Urinary bladder (tissue), 4 donors: ENCODE measurements around the gene ZNF205. TPM values are rescaled to one million over a fixed set of nuclear protein-coding genes. Genes with fewer than 3 reads are reported as not detected.
"Not testable (repeated sequence)": the region's sequence is repeated elsewhere in the genome, so short reads cannot be mapped to it uniquely, and the experiment has no call there.

Experiments used
- DNase-seq: peaks from one replicate; pipeline ENCODE4 v3.0.0-alpha.2; 2015; ENCODE audit errors: extremely low spot score
- H3K27ac ChIP-seq: one replicate; pipeline ENCODE4 v1.5.1; 2013; ENCODE audit warnings: low read depth, mild to moderate bottlenecking, moderate library complexity
- H3K36me3 ChIP-seq: one replicate; pipeline ENCODE4 v1.6.1; 2013; ENCODE audit warnings: mild to moderate bottlenecking, moderate library complexity; ENCODE audit not compliant: insufficient read depth
- H3K4me1 ChIP-seq: one replicate; pipeline ENCODE4 v1.6.1; 2013; ENCODE audit warnings: mild to moderate bottlenecking, moderate library complexity; ENCODE audit not compliant: insufficient read depth
- H3K4me3 ChIP-seq: one replicate; pipeline ENCODE4 v1.5.1; 2013; ENCODE audit warnings: low read depth, low read length
- WGBS: extraction: QIAGEN DNeasy Blood & Tissue Kit; methylation state at CpG from one replicate; pipeline ENCODE4 v1.1.7; 2013; 5-methylcytosine and 5-hydroxymethylcytosine counted together
- polyA plus RNA-seq: library from polyadenylated mRNA; stranded (reverse); fragments of 200-250 nt; gene quantifications from one replicate; pipeline ENCODE4 v1.2.3, GENCODE V29; 2013
- small RNA-seq: library from RNA; depleted of rRNA; stranded (forward); fragments of <200 nt; gene quantifications from one replicate; pipeline ENCODE3, GENCODE V24; 2014
- total RNA-seq: library from RNA; depleted of rRNA; stranded (reverse); fragments of >200 nt; gene quantifications from one replicate; pipeline ENCODE4 v1.2.3, GENCODE V29; 2014
- donor health status: healthy with polysubstance abuse.
- donor health status: healthy.

Gene ZNF205
- total and polyA plus RNA-seq, 2 donors = 8.9 to 16.4 TPM

DNA sequence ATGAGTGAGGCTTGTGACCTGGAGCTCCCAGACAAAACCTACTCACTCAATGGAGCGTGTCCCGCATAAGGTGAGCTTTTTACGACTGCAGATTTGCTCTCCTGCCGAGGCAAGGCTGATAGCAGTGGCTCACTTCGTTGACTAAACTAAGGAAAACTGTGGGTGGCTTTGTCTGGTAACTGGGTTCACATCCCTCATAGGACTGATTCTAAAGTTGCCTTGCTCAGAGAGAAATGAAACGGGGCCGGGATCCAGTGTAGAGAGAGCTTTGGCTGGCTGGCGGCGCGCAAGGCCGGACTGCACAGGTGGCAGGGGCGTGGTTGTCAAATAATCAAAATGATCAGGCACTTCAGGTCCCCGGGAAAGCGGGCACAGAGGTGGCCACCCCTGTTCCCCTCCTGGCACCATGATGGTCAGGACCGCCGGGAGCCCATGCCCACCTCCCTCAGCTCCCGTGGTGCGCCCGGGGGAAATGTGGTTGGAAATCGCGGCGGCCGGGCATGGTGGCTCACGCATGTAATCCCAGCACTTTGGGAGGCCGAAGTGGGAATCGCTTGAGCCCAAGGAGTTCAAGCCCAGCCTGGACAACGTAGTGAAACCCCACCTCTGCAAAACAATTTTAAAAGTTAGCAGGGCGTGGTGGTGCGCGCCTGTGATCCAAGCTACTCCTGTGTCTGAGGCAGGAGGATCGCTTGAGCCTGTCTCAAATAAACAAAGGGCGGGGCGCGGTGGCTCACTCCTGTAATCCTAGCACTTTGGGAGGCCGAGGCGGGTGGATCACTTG is 49.0 kb downstream of the ZNF205 start:
- DNase-seq = no peak
- H3K36me3 ChIP-seq = no peaks in the 10 kb centered on the region
- 82% methylated on average over 36 of the region's 36 CpGs for WGBS
- H3K4me3 ChIP-seq = no peak overlapping the region
- no peak overlapping the region for H3K27ac ChIP-seq
- H3K4me1 ChIP-seq = no peaks in the 10 kb centered on the region

DNA sequence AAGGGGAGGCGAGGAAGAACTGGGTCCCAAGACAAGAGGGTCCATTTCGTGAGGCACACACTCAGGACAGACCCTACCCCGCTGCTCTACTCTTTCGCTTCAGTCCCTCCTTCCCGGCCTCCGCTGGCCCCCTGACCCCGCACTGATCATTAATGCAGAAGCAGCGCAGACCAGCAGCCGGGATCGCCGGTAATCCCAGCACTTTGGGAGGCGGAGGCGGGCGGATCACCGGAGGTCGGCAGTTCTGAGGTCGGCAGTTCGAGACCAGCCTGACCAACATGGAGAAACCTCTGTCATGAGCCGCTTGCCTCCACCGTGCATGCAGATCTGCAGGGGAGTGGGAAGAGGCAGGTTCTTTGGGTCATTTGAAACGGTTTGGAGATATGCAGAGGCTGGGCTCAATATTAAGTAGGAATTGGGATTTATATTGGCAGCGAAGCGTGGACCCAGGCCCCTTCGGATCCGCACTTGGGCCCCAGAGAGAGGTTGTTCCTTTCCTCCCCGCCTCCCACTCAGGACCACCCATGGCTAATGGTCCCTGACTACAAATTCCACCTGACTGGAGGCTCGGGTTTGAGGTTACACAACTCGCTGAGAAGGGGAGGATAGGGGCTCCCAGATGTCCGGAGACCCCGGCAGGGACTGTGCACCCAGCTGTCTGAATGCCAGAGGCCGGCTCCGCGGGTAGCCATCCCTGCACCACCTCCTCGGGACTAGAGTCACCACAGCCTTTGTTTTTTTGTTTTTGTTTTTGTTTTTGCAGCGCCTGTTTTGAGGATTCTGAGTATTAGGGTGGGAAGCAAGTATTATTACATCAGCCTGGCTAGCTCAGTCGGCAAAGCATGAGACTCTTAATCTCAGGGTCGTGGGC is 52.0 kb downstream of the ZNF205 start:
- Histone ChIP-seq H3K4me1 (no peaks in the 10 kb centered on the region), H3K4me3 (no peak overlapping the region), H3K36me3 (no peaks in the 10 kb centered on the region), H3K27ac (no peak overlapping the region)
- 85% methylated on average over 37 of the region's 37 CpGs for WGBS
- no peak for DNase-seq

DNA sequence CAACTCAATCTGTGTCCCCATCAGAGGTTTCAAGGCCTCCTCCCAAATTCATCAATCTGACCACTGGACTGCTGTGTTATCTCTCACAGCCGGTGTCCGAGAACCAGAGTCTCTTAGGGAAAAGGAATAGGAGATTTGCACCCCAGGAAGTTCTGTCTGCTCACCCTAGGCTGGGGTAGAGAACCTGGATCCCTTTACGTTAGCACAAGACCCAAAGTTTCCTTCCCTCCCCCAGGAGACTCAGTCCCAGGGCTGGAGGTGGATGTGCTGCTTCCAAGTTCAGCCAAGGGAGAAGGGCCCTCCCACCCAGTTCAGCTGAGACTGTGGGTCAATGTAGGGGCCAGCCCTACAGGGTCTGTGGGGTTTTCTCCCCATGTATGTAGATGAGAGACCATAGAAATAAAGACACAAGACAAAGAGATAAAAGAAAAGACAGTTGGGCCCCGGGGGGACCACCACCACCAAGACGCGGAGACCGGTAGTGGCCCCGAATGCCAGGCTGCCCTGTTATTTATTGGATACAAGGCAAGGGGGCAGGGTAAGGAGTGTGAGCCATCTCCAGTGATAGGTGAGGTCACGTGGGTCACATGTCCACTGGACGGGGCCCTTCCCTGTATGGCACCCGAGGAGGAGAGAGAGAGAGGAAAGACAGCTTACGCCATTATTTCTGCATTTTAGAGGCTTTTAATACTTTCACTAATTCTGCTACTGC is 52.9 kb downstream of the ZNF205 start:
- WGBS = 91% methylated on average over 12 of the region's 12 CpGs
- H3K4me3 ChIP-seq = no peak overlapping the region
- H3K36me3 ChIP-seq = no peaks in the 10 kb centered on the region
- no peak overlapping the region for H3K27ac ChIP-seq
- DNase-seq = no peak
- no peaks in the 10 kb centered on the region for H3K4me1 ChIP-seq

DNA sequence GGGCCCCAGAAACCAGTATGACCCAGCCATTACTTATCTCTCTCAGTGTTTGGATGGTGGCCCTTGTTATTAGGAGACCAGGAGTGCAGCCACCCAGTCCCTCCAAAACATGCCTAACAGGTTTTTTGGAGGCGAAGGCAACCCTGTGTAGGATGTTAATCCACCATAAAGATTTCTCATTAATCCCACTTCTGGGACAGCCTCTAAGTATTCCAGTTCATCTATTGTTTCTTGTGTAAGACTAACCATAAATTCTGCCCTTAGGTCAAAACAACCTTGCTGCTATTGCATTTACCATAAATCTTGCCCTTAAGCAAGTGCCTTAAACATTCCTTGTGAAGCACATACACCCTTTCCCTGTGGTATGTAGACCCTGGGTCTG is 54.1 kb downstream of the ZNF205 start:
- H3K36me3 ChIP-seq = no peaks in the 10 kb centered on the region
- H3K27ac ChIP-seq = no peak overlapping the region
- no peak for DNase-seq
- H3K4me3 ChIP-seq = no peak overlapping the region
- H3K4me1 ChIP-seq = no peaks in the 10 kb centered on the region
- WGBS = 30% methylated on average over 1 of the region's 1 CpG

DNA sequence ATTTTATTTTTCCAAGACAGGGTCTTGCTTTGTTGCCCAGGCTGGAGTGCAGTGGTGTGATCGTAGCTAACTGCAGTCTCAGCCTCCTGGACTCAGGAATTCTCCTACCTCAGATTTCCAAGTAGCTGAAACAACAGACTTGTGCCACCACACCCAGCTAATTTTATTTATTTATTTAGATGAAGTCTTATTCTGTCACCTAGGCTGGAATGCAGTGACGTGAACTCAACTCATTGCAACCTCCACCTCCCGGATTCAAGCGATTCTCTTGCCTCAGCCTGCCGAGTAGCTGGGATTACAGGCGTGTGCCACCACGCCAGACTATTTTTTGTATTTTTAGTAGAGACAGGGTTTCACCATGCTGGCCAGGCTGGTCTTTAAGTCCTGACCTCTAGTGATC is 56.3 kb downstream of the ZNF205 start:
- not testable (repeated sequence) for H3K4me1 ChIP-seq, H3K27ac ChIP-seq, H3K36me3 ChIP-seq, DNase-seq, H3K4me3 ChIP-seq
- WGBS = 80% methylated on average over 7 of the region's 7 CpGs

Small RNA genes within 50 kb of the gene (small RNA-seq; reads per million reads assigned to genes)
- 0.09 reads per million for gene RNU1-22P

Other genes starting within 250 kb of the ZNF205 start
- 15.6 TPM for gene FLYWCH2, start 229.4 kb upstream of the ZNF205 start, total RNA-seq
- gene FLYWCH2, start 229.4 kb upstream of the ZNF205 start, polyA plus RNA-seq = 49.9 TPM
- 11.4 TPM for gene FLYWCH1, start 200.7 kb upstream of the ZNF205 start, total RNA-seq
- 38.0 TPM for gene FLYWCH1, start 200.7 kb upstream of the ZNF205 start, polyA plus RNA-seq
- gene KREMEN2, start 148.3 kb upstream of the ZNF205 start, total RNA-seq = 0.11 TPM
- not detected for gene KREMEN2, start 148.3 kb upstream of the ZNF205 start, polyA plus RNA-seq
- 4.5 TPM for gene PAQR4, start 143.2 kb upstream of the ZNF205 start, total RNA-seq
- gene PAQR4, start 143.2 kb upstream of the ZNF205 start, polyA plus RNA-seq = 5.1 TPM
- gene PKMYT1, start 132.1 kb upstream of the ZNF205 start, total RNA-seq = 2.5 TPM
- 1.1 TPM for gene PKMYT1, start 132.1 kb upstream of the ZNF205 start, polyA plus RNA-seq
- not detected for gene CLDN9, start 99.7 kb upstream of the ZNF205 start, total RNA-seq
- gene CLDN9, start 99.7 kb upstream of the ZNF205 start, polyA plus RNA-seq = 0.04 TPM
- not detected for gene CLDN6, start 94.4 kb upstream of the ZNF205 start, total RNA-seq
- not detected for gene CLDN6, start 94.4 kb upstream of the ZNF205 start, polyA plus RNA-seq
- gene TNFRSF12A, start 92.2 kb upstream of the ZNF205 start, total RNA-seq = 20.1 TPM
- gene TNFRSF12A, start 92.2 kb upstream of the ZNF205 start, polyA plus RNA-seq = 16.2 TPM
- gene HCFC1R1, start 88.6 kb upstream of the ZNF205 start, total RNA-seq = 29.1 TPM
- gene HCFC1R1, start 88.6 kb upstream of the ZNF205 start, polyA plus RNA-seq = 91.8 TPM
- 9.8 TPM for gene THOC6, start 88.6 kb upstream of the ZNF205 start, total RNA-seq
- gene THOC6, start 88.6 kb upstream of the ZNF205 start, polyA plus RNA-seq = 22.8 TPM
- 7.2 TPM for gene BICDL2, start 75.6 kb upstream of the ZNF205 start, total RNA-seq
- gene BICDL2, start 75.6 kb upstream of the ZNF205 start, polyA plus RNA-seq = 8.3 TPM
- 0.32 TPM for gene MMP25, start 66.0 kb upstream of the ZNF205 start, total RNA-seq
- gene MMP25, start 66.0 kb upstream of the ZNF205 start, polyA plus RNA-seq = 0.82 TPM
- gene IL32, start 46.9 kb upstream of the ZNF205 start, total RNA-seq = 18.1 TPM
- gene IL32, start 46.9 kb upstream of the ZNF205 start, polyA plus RNA-seq = 28.0 TPM
- gene ZSCAN10, start 13.3 kb upstream of the ZNF205 start, total RNA-seq = not detected
- not detected for gene ZSCAN10, start 13.3 kb upstream of the ZNF205 start, polyA plus RNA-seq
- gene ZNF213, start 22.4 kb downstream of the ZNF205 start, total RNA-seq = 4.0 TPM
- gene ZNF213, start 22.4 kb downstream of the ZNF205 start, polyA plus RNA-seq = 16.0 TPM
- not detected for gene OR1F1, start 75.6 kb downstream of the ZNF205 start, total RNA-seq
- not detected for gene OR1F1, start 75.6 kb downstream of the ZNF205 start, polyA plus RNA-seq
- gene ZNF200, start 122.6 kb downstream of the ZNF205 start, total RNA-seq = 15.2 TPM
- gene ZNF200, start 122.6 kb downstream of the ZNF205 start, polyA plus RNA-seq = 5.2 TPM
- 0.58 TPM for gene MEFV, start 144.0 kb downstream of the ZNF205 start, total RNA-seq
- 0.80 TPM for gene MEFV, start 144.0 kb downstream of the ZNF205 start, polyA plus RNA-seq
- gene ZNF263, start 170.9 kb downstream of the ZNF205 start, total RNA-seq = 39.7 TPM
- 35.8 TPM for gene ZNF263, start 170.9 kb downstream of the ZNF205 start, polyA plus RNA-seq
- 18.5 TPM for gene TIGD7, start 192.8 kb downstream of the ZNF205 start, total RNA-seq
- gene TIGD7, start 192.8 kb downstream of the ZNF205 start, polyA plus RNA-seq = 9.6 TPM
- gene ZNF75A, start 192.9 kb downstream of the ZNF205 start, total RNA-seq = 45.4 TPM
- 16.4 TPM for gene ZNF75A, start 192.9 kb downstream of the ZNF205 start, polyA plus RNA-seq
- 0.85 TPM for gene OR2C1, start 243.3 kb downstream of the ZNF205 start, total RNA-seq
- 0.09 TPM for gene OR2C1, start 243.3 kb downstream of the ZNF205 start, polyA plus RNA-seq